Activated naive CD4-positive, alpha-beta T cell treated with anti-CD3 and anti-CD28 coated beads, Interleukin-2, amount 50 U/mL, for 72 hours (primary cell): ENCODE data around the gene SIGLEC6. TPM values are rescaled to one million over a fixed set of nuclear protein-coding genes. Genes with fewer than 3 reads are reported as not detected.

Source experiments
- ATAC-seq, 2 donors: fragments of 150-1000 bp; cut with Tn5 transposase; 2 replicates each; pipeline ENCODE4 v1.10.0; 2021; ENCODE audit warnings: mild to moderate bottlenecking in 2 of 2, moderate library complexity in 2 of 2
- DNase-seq, 2 donors: peaks; one replicate each; pipeline ENCODE4 v3.0.0; 2021 to 2022; ENCODE audit warnings: low spot score in 2 of 2
- H3K27ac Mint-ChIP-seq, 2 donors: one replicate each; pipeline ENCODE4 v1.8.0; 2022; ENCODE audit warnings: mild to moderate bottlenecking in 2 of 2, mixed read lengths in 2 of 2
- H3K36me3 Mint-ChIP-seq, 2 donors: one replicate each; pipeline ENCODE4 v1.8.0; 2022; ENCODE audit warnings: mixed read lengths in 2 of 2
- H3K9me3 Mint-ChIP-seq, 2 donors: one replicate each; pipeline ENCODE4 v1.8.0; 2022; ENCODE audit warnings: mixed read lengths in 2 of 2
- total RNA-seq, 2 donors: library from RNA; stranded (reverse); gene quantifications; one replicate each; pipeline ENCODE4 v1.2.3, GENCODE V29; 2022

Gene SIGLEC6
- total RNA-seq, 2 donors from 2014 or later, result not detected

GRCh38 chr19:51472607-51473006 is 58.9 kb downstream of the SIGLEC6 start:
- peak in 1 of 2 donors; percentile 22 for ATAC-seq
- H3K27ac Mint-ChIP-seq, result peak overlapping the region in 1 of 2 donors; percentile 37
- DNase-seq, result no peak
- H3K36me3 Mint-ChIP-seq, result no peaks in the 10 kb centered on the region
- H3K9me3 Mint-ChIP-seq, result no peaks in the 10 kb centered on the region

DNA sequence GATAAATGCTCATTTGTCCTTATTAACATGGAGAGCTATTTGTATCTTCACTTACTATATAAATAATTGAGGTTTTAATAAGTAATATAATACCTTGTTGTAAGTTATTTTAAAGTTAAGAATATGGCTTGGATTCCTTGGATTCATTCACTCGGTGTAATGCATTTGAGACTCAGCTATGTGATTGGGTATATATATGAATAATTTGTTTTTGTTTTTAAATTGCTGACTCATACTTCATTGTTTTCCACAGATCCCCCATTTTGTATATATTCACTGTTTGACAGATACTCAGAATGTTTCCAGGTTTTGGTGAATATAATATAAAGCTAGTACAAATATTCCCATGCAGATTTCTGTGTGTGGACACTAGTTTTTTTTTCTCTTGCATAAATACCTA is 59.9 kb downstream of the SIGLEC6 start:
- Mint-ChIP-seq H3K36me3 (no peaks in the 10 kb centered on the region), H3K9me3 (no peaks in the 10 kb centered on the region), H3K27ac (no peak overlapping the region)
- no peak for ATAC-seq
- no peak for DNase-seq

GRCh38 chr19:51470966-51471365 is 60.5 kb downstream of the SIGLEC6 start:
- no peak for ATAC-seq
- Mint-ChIP-seq H3K36me3 (no peaks in the 10 kb centered on the region), H3K9me3 (no peaks in the 10 kb centered on the region), H3K27ac (no peak overlapping the region)
- no peak for DNase-seq

DNA sequence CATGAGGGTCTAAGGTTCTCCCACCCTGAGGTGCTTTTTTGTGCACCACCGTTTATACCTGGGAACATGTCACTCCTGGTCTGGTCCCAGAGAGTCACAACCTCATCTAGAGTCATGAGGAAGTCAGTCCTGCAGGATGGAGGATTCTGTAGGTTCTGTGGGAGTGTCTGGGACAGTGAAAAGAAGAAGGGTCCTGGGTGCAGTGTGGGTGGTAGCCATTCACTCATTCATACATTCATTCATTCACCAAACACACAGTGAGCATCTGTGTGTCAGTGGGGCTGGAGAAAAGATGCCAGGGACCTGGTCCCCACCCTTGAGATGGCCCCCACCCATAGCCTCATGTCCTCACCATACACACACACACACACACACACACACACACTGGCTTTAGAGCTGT is 61.8 kb downstream of the SIGLEC6 start:
- Mint-ChIP-seq H3K9me3 (no peaks in the 10 kb centered on the region), H3K27ac (no peak overlapping the region), H3K36me3 (no peaks in the 10 kb centered on the region)
- ATAC-seq (no peak), DNase-seq (no peak)

GRCh38 chr19:51469162-51469561 is 62.3 kb downstream of the SIGLEC6 start:
- no peak for DNase-seq
- H3K9me3 Mint-ChIP-seq, result no peaks in the 10 kb centered on the region
- no peak for ATAC-seq
- H3K36me3 Mint-ChIP-seq, result no peaks in the 10 kb centered on the region
- H3K27ac Mint-ChIP-seq, result no peak overlapping the region

DNA sequence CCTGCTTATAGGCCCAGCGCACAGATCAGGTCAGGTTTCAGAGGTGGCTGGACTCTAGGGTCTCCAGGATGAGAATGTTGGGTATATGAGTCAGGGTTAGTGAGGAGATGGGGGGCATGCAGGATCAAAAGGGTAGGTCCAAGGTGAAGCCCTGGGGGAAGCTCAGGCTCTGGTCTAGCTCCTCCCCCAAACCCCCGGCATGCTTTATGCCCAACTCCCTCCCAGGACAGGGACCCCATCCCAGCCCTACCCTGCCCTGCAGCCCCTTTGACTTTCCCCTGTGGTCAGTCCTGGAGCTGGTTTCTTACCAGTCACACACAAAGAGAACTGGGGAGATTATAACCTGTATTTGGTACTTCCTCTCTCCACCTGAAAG is 62.9 kb downstream of the SIGLEC6 start:
- ATAC-seq, result no peak
- Mint-ChIP-seq H3K27ac (no peak overlapping the region), H3K36me3 (no peaks in the 10 kb centered on the region), H3K9me3 (no peaks in the 10 kb centered on the region)
- no peak for DNase-seq

DNA sequence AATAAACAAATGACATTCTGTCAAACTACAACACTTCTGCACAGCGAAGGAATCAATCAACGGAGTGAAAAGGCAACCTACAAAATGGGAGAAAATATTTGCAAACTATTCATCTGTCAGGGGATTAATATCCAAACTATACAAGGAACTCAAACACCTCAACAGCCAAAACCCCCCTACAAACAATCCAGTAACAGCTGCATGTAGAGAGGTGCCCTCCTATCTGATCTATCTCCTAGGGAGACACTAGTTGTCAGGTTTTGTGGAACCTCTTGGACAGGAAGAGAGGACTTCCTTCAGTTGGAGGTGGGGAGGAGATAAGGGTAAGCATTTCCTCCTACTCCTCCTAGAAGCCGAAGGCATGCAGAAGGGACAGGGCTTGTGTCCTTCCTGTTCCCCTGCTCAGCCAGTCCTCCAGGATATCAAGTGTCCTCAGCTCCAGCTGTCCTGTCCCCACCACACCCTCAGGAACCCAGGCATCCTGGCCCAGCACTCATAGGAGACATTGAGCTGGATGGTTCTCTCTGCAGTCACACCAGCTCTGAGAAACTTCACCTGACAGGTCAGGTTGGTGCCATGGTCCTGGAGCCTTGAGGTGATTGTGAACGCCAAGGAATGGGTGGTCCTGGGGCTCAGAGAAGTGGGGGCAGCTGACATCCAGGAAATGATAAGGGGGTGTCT is 63.5 kb downstream of the SIGLEC6 start:
- Mint-ChIP-seq H3K9me3 (no peaks in the 10 kb centered on the region), H3K27ac (no peak overlapping the region), H3K36me3 (no peaks in the 10 kb centered on the region)
- ATAC-seq (no peak), DNase-seq (no peak)

Other genes starting within 250 kb of the SIGLEC6 start
- under 1 TPM in 1 of 2 donors, not detected in 1; 0.16 TPM for gene IGLON5, start 220.0 kb downstream of the SIGLEC6 start, total RNA-seq
- gene VSIG10L, start 189.5 kb downstream of the SIGLEC6 start, total RNA-seq, result 1 to 10 TPM; 3.0 to 6.4 TPM
- gene ETFB, start 165.3 kb downstream of the SIGLEC6 start, total RNA-seq, result 100 to 1,000 TPM; 147 to 153 TPM
- gene CLDND2, start 162.7 kb downstream of the SIGLEC6 start, total RNA-seq, result 1 to 10 TPM; 1.8 to 4.7 TPM
- gene NKG7, start 159.0 kb downstream of the SIGLEC6 start, total RNA-seq, result 10 to 100 TPM; 63.9 to 92.4 TPM
- 1 to 10 TPM in 1 of 2 donors, not detected in 1; 1.2 TPM for gene LIM2, start 143.7 kb downstream of the SIGLEC6 start, total RNA-seq
- not detected for gene C19orf84, start 141.1 kb downstream of the SIGLEC6 start, total RNA-seq
- under 1 TPM in 1 of 2 donors, not detected in 1; 0.32 TPM for gene SIGLEC10, start 114.0 kb downstream of the SIGLEC6 start, total RNA-seq
- not detected for gene SIGLEC8, start 73.2 kb downstream of the SIGLEC6 start, total RNA-seq
- gene CEACAM18, start 53.1 kb downstream of the SIGLEC6 start, total RNA-seq, result not detected
- gene SIGLEC12, start 29.9 kb downstream of the SIGLEC6 start, total RNA-seq, result 1 to 10 TPM in 1 of 2 donors, not detected in 1; 1.4 TPM
- 10 to 100 TPM; 11.3 to 14.2 TPM for gene ZNF175, start 39.6 kb upstream of the SIGLEC6 start, total RNA-seq
- not detected for gene SIGLEC5, start 98.7 kb upstream of the SIGLEC6 start, total RNA-seq
- gene SIGLEC14, start 115.2 kb upstream of the SIGLEC6 start, total RNA-seq, result under 1 TPM in 1 of 2 donors, not detected in 1; 0.47 TPM
- gene SPACA6, start 161.7 kb upstream of the SIGLEC6 start, total RNA-seq, result 10 to 100 TPM in 1 of 2 donors, 1 to 10 TPM in 1; 9.3 to 13.7 TPM
- gene HAS1, start 192.3 kb upstream of the SIGLEC6 start, total RNA-seq, result not detected
- gene FPR1, start 220.2 kb upstream of the SIGLEC6 start, total RNA-seq, result not detected
- gene FPR2, start 229.5 kb upstream of the SIGLEC6 start, total RNA-seq, result not detected